D721Med (cell line): ENCODE measurements around the gene RRBP1.

Experiments
- DNase-seq: peaks from one replicate; pipeline ENCODE4 v3.0.0; 2011; ENCODE audit warnings: low spot score; ENCODE audit not compliant: insufficient read length
- FAIRE-seq: peaks from 2 replicates; lab custom pipeline; 2011; peaks lifted over from hg19 to GRCh38; lab: Jason Lieb, UNC
- CTCF ChIP-seq: IDR thresholded peaks from 2 replicates; pipeline ENCODE4 v1.5.1; 2012; ENCODE audit warnings: mild to moderate bottlenecking, control low read depth; ENCODE audit not compliant: insufficient read depth; ENCODE audit errors: missing control alignments

RRBP1 gene

GRCh38 chr20:17633850-17634500 lies 48.1 kb downstream of the RRBP1 start:
- no peak for FAIRE-seq
- TF ChIP-seq CTCF = no peak
- no peak for DNase-seq

GRCh38 chr20:17633221-17633849 lies 48.7 kb downstream of the RRBP1 start:
- TF ChIP-seq CTCF = no peak
- DNase-seq (no peak), FAIRE-seq (no peak)

GRCh38 chr20:17631576-17632319 lies 50.3 kb downstream of the RRBP1 start:
- DNase-seq (no peak), FAIRE-seq (no peak)
- TF ChIP-seq CTCF = no peak

- DNase-seq (no peak), FAIRE-seq (no peak)
- no peak for TF ChIP-seq CTCF
These were observed 51.2 kb downstream of the RRBP1 start for GRCh38 chr20:17630806-17631195.

- FAIRE-seq (no peak), DNase-seq (no peak)
- TF ChIP-seq CTCF = no peak
These were observed 51.8 kb downstream of the RRBP1 start for GRCh38 chr20:17630151-17630805.

- FAIRE-seq (no peak), DNase-seq (no peak)
- no peak for TF ChIP-seq CTCF
These were observed 52.4 kb downstream of the RRBP1 start for GRCh38 chr20:17629678-17630089.
